Thyroid gland (tissue), 4 donors: ENCODE results near the gene DEFB114. TPM values are rescaled to one million over a fixed set of nuclear protein-coding genes. Genes with fewer than 3 reads are reported as not detected.

Experiments used
- DNase-seq, 2 donors: peaks; one replicate each; pipeline ENCODE4 v3.0.0-alpha.2; 2019
- H3K27ac ChIP-seq, 3 donors: fragments of 200-600 bp; sonication (generic); 1 replicate in 2 of 3; 2 replicates in 1 of 3; pipeline ENCODE4 v1.5.1; 2016 to 2019; ENCODE audit warnings: mild to moderate bottlenecking in 1 of 3, moderate library complexity in 1 of 3
- H3K27me3 ChIP-seq: fragments of 200-600 bp; sonication (generic); one replicate; pipeline ENCODE4 v1.5.1; 2019
- H3K36me3 ChIP-seq, 2 donors: fragments of 200-600 bp; sonication (generic); one replicate each; pipeline ENCODE4 v1.5.1; 2016 to 2019
- H3K4me1 ChIP-seq, 2 donors: fragments of 200-600 bp; sonication (generic); one replicate each; pipeline ENCODE4 v1.5.1; 2017 to 2019
- H3K4me3 ChIP-seq, 3 donors: fragments of 200-600 bp; sonication (generic); replicated peaks in 1 of 3; 1 replicate in 2 of 3; 2 replicates in 1 of 3; pipeline ENCODE4 v1.5.1; 2016; ENCODE audit warnings: mild to moderate bottlenecking in 1 of 3
- H3K9me3 ChIP-seq: fragments of 200-600 bp; sonication (generic); one replicate; pipeline ENCODE4 v1.5.1; 2017
- POLR2A ChIP-seq, 2 donors: fragments of 450-650 bp; IDR thresholded peaks; one replicate each; pipeline ENCODE4 v1.6.1; 2017; ENCODE audit warnings: antibody characterized with exemption in 2 of 2, mild to moderate bottlenecking in 2 of 2, moderate library complexity in 1 of 2
- WGBS, 2 donors: methylation state at CpG; one replicate each; pipeline ENCODE4 v1.1.5; 2017; 5-methylcytosine and 5-hydroxymethylcytosine counted together
- intact Hi-C: fragments of 100-400 bp; cut with DNase I; formaldehyde crosslinking; loops from one replicate; pipeline ENCODE4 v1.15.1; 2023
- total RNA-seq, 4 donors: library from RNA; depleted of rRNA; stranded (reverse); fragments of >200 nt; gene quantifications; one replicate each; pipeline ENCODE4 v1.2.3, GENCODE V29; 2016
- TF ChIP-seq, protein P1 (sequence below), 6 experiments: fragments of 200-600 bp in 3 of 6; fragments of 450-650 bp in 3 of 6; sonication (generic) in 3 of 6; IDR thresholded peaks; one replicate each; pipeline ENCODE4 v1.5.1; 2016 to 2019; ENCODE audit warnings: antibody characterized with exemption in 6 of 6, mild to moderate bottlenecking in 2 of 6, inconsistent platforms in 1 of 6, moderate library complexity in 1 of 6

Gene DEFB114
- total RNA-seq, 4 donors from 2014 or later = not detected

DNA sequence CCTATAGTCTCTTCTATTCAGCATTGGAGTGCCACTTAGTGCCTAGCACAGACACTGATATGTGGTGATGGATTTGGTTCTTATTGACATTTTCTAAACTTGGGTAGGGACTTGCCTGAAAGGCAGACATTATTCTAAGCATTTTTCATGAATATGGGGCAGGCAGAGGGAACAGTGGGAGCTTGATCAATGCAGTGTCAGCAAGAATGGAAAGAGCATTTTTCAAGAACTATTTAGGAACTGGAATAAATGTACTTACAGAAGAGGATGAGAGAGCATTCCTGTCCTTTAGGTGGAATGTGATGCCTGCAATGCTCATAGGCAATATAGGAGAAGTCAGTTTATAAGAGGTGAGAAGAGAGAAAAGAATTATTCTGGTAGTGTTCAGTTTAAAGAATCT lies 26.2 kb downstream of the DEFB114 start:
- Histone ChIP-seq H3K9me3 (no peaks in the 10 kb centered on the region), H3K27ac (no peak overlapping the region), H3K27me3 (no peaks in the 10 kb centered on the region), H3K36me3 (no peaks in the 10 kb centered on the region), H3K4me1 (no peaks in the 10 kb centered on the region), H3K4me3 (no peak overlapping the region)
- intact Hi-C loops = no loop called here
- TF ChIP-seq POLR2A (IDR thresholded peaks at IDR 0.05) = no peak
- TF ChIP-seq, protein P1, sequence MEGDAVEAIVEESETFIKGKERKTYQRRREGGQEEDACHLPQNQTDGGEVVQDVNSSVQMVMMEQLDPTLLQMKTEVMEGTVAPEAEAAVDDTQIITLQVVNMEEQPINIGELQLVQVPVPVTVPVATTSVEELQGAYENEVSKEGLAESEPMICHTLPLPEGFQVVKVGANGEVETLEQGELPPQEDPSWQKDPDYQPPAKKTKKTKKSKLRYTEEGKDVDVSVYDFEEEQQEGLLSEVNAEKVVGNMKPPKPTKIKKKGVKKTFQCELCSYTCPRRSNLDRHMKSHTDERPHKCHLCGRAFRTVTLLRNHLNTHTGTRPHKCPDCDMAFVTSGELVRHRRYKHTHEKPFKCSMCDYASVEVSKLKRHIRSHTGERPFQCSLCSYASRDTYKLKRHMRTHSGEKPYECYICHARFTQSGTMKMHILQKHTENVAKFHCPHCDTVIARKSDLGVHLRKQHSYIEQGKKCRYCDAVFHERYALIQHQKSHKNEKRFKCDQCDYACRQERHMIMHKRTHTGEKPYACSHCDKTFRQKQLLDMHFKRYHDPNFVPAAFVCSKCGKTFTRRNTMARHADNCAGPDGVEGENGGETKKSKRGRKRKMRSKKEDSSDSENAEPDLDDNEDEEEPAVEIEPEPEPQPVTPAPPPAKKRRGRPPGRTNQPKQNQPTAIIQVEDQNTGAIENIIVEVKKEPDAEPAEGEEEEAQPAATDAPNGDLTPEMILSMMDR (IDR thresholded peaks at IDR 0.05) = no peak
- no peak for DNase-seq

DNA sequence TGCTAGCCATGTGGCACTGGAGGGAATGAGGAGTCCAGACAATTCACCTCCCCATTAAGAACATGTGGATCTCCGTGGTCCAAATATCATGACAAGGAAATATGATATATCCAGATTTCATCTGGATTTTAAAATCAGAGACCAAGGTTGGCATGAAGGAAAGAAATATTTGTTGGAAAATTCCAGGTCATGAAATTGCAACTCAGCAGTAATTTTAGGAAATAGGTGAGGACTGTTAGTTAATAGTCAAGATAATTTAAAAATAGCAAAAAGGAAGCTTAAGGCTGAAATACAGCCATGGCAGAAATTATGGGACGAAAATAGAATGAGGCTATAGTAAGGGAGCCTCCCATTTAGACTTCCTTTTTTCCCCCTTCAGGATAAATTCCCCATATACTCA lies 26.9 kb downstream of the DEFB114 start:
- intact Hi-C loops = no loop called here
- DNase-seq = no peak
- H3K4me1 ChIP-seq = no peaks in the 10 kb centered on the region
- H3K27me3 ChIP-seq = no peaks in the 10 kb centered on the region
- no peaks in the 10 kb centered on the region for H3K9me3 ChIP-seq
- no peaks in the 10 kb centered on the region for H3K36me3 ChIP-seq
- H3K27ac ChIP-seq = no peak overlapping the region
- 60 to 66% methylated on average over 2 of the region's 2 CpGs for WGBS, 2 donors
- TF ChIP-seq POLR2A (IDR thresholded peaks at IDR 0.05) = no peak
- TF ChIP-seq, protein P1 (IDR thresholded peaks at IDR 0.05) = no peak
- H3K4me3 ChIP-seq = no peak overlapping the region

DNA sequence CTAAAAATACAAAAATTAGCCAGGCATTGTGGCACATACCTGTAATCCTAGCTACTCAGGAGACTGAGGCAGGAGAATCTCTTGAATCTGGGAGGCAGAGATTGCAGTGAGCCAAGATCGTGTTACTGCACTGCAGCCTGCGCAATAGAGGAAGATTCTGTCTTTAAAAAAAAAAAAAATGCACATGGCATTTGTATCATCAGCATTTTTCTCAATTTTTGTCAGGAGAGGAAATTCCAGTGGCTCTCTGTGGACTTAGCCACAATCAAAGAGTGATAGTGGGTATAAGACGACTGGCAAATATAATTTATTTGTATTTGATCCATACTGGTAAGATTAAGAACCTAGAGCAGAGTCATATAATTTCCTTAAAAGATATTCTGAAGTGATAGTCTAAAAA lies 28.6 kb downstream of the DEFB114 start:
- intact Hi-C loops = no loop called here
- no peaks in the 10 kb centered on the region for H3K27me3 ChIP-seq
- H3K4me1 ChIP-seq = no peaks in the 10 kb centered on the region
- no peak for TF ChIP-seq POLR2A (IDR thresholded peaks at IDR 0.05)
- TF ChIP-seq, protein P1 (IDR thresholded peaks at IDR 0.05) = no peak
- no peak overlapping the region for H3K27ac ChIP-seq
- H3K9me3 ChIP-seq = no peaks in the 10 kb centered on the region
- 82 to 87% methylated on average over 3 of the region's 3 CpGs for WGBS, 2 donors
- no peak for DNase-seq
- no peaks in the 10 kb centered on the region for H3K36me3 ChIP-seq
- no peak overlapping the region for H3K4me3 ChIP-seq

DNA sequence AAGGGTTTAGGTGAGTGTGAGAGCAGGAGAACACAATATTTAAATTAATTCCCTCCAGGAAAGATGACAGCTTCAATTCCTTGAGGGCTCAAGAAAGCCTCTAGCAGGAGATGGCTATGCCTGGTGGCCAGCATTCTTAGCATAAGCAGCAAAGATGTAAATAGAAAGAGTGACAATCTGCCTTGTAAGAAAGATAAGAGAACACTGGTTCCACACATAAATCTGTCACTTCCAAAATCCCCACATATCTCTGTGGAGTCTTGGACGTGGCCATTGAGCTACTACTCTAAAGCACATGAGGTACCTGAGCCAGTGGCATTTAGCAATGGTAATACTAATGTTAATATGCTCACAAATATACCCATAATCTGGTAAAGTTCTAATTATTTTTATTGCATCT lies 29.2 kb downstream of the DEFB114 start:
- intact Hi-C loops = no loop called here

DNA sequence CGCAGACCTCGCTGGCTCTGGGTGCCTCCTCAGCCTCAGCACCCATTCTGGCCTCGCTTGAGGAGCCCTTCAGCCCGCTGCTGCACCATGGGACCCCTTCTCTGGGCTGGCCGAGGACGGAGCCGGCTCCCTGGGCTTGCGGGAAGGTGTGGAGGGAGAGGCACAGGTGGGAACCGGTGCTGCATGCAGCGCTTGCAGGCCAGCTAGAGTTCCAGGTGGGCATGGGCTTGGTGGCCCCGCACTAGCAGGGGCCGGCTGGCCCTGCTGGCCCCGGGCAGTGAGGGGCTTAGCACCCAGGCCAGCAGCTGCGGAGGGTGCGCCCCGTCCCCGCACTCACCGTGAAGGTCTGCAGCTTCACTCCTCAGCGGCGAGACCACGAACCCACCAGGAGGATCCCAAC lies 30.4 kb downstream of the DEFB114 start:
- Histone ChIP-seq H3K4me3 (no peak overlapping the region), H3K9me3 (no peaks in the 10 kb centered on the region), H3K27me3 (no peaks in the 10 kb centered on the region), H3K27ac (no peak overlapping the region), H3K36me3 (no peaks in the 10 kb centered on the region), H3K4me1 (no peaks in the 10 kb centered on the region)
- intact Hi-C loops = no loop called here
- DNase-seq = no peak
- WGBS, 2 donors = 92 to 96% methylated on average over 13 to 20 of the region's 21 CpGs
- no peak for TF ChIP-seq POLR2A (IDR thresholded peaks at IDR 0.05)
- TF ChIP-seq, protein P1 (IDR thresholded peaks at IDR 0.05) = no peak

More for the DNA sequence above, 29.2 kb downstream of the DEFB114 start:
- WGBS, 2 donors = 67 to 78% methylated on average over 1 of the region's 1 CpG
- Histone ChIP-seq H3K9me3 (no peaks in the 10 kb centered on the region), H3K36me3 (no peaks in the 10 kb centered on the region), H3K4me1 (no peaks in the 10 kb centered on the region), H3K27ac (no peak overlapping the region), H3K4me3 (no peak overlapping the region), H3K27me3 (no peaks in the 10 kb centered on the region)
- no peak for TF ChIP-seq POLR2A (IDR thresholded peaks at IDR 0.05)
- TF ChIP-seq, protein P1 (IDR thresholded peaks at IDR 0.05) = no peak
- no peak for DNase-seq
